ENCODE data around the gene JMY. TPM values are rescaled to one million over a fixed set of nuclear protein-coding genes. Genes with fewer than 3 reads are reported as not detected.

Gene JMY
- total RNA-seq, 4 donors from 2014 or later: 33.2 to 64.2 (median 43.2) TPM

DNA sequence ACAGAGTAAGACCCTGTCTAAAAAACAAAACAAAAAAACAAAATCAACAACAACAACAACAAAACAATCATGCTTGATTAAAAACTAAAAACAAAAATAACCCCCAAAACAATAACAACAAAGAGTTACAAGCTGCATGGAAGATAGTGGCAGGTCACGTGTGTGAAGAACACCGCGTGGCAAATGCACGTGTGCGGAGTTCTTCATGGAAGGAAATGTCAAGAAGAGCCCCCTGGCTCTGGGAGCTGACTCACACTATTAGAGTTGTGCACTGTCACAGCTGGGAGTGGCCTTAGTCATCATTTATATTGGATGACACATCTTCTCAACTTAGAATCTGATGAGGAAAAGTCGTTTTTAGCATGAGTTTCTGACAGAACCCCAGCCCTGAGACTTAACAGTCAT is 110.5 kb downstream of the JMY start:
- Histone ChIP-seq H3K4me1 (no peaks in the 10 kb centered on the region), H3K9me3 (no peaks in the 10 kb centered on the region), H3K4me3 (no peak overlapping the region), H3K36me3 (no peaks in the 10 kb centered on the region), H3K27me3 (no peaks in the 10 kb centered on the region), H3K27ac (replicated peaks in 1 of 4) (no peak overlapping the region)
- 89% methylated on average over 6 of the region's 6 CpGs for whole genome bisulfite sequencing
- intact Hi-C loops (cut with DNase I): no loop called here
- TF ChIP-seq POLR2A (IDR thresholded peaks at IDR 0.05; ENCODE audit: low read depth): no peak
- TF ChIP-seq POLR2AphosphoS5 (IDR thresholded peaks at IDR 0.05): no peak
- TF ChIP-seq, protein P1, sequence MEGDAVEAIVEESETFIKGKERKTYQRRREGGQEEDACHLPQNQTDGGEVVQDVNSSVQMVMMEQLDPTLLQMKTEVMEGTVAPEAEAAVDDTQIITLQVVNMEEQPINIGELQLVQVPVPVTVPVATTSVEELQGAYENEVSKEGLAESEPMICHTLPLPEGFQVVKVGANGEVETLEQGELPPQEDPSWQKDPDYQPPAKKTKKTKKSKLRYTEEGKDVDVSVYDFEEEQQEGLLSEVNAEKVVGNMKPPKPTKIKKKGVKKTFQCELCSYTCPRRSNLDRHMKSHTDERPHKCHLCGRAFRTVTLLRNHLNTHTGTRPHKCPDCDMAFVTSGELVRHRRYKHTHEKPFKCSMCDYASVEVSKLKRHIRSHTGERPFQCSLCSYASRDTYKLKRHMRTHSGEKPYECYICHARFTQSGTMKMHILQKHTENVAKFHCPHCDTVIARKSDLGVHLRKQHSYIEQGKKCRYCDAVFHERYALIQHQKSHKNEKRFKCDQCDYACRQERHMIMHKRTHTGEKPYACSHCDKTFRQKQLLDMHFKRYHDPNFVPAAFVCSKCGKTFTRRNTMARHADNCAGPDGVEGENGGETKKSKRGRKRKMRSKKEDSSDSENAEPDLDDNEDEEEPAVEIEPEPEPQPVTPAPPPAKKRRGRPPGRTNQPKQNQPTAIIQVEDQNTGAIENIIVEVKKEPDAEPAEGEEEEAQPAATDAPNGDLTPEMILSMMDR (IDR thresholded peaks at IDR 0.05): no peak
- no peak for TF ChIP-seq EP300 (IDR thresholded peaks at IDR 0.05)
- no peak for DNase-seq (ENCODE audit: extremely low spot score)

DNA sequence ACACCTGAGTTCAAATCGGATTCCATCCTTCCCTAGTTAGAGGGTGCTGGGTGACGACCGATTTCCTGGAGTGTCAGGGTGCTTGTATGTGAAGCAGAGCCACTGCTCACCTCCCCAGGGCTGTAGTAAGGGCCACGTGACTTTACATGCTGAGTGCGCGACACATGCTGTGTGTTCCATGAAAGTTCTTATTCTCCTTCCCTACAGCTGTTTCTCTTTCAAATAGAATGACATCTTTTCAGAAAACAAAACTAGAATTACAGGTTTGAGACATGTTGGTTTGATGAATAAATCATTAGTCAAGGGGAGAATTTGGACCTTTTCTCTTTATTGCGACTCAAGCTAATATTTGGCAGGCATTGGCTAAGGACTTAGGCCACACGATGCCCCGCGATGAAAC is 113.1 kb downstream of the JMY start:
- no peak for DNase-seq (ENCODE audit: extremely low spot score)
- H3K4me3 ChIP-seq: no peak overlapping the region
- intact Hi-C loops (cut with DNase I): no loop called here
- TF ChIP-seq, protein P1 (IDR thresholded peaks at IDR 0.05): no peak
- no peak for TF ChIP-seq EP300 (IDR thresholded peaks at IDR 0.05)
- TF ChIP-seq POLR2AphosphoS5 (IDR thresholded peaks at IDR 0.05): no peak
- TF ChIP-seq POLR2A (IDR thresholded peaks at IDR 0.05; ENCODE audit: low read depth): no peak
- no peaks in the 10 kb centered on the region for H3K27me3 ChIP-seq
- no peaks in the 10 kb centered on the region for H3K4me1 ChIP-seq
- no peaks in the 10 kb centered on the region for H3K9me3 ChIP-seq
- no peak overlapping the region for H3K27ac ChIP-seq (replicated peaks in 1 of 4)
- H3K36me3 ChIP-seq: no peaks in the 10 kb centered on the region
- 91% methylated on average over 10 of the region's 10 CpGs for WGBS

DNA sequence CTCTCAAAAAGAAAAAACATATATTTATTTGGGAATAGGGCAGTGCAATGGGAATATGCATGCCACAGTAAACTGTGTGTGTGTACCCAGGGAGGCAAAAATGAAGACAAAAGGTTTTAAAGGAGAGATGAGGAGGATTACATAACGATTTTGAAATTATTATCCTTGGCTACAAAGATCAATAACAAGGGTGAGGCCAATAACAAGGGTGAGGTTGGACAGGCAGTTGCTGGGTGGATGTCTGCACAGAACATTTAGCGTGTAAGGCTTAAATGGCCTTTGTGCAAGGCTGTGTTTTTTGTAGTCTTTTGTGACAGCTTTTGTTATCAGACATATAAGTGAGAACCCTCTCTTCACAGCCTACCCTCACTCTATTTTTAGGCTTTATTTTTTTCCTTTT is 114.0 kb downstream of the JMY start:
- Histone ChIP-seq H3K4me1 (no peaks in the 10 kb centered on the region), H3K9me3 (no peaks in the 10 kb centered on the region), H3K4me3 (no peak overlapping the region), H3K36me3 (no peaks in the 10 kb centered on the region), H3K27ac (replicated peaks in 1 of 4) (no peak overlapping the region), H3K27me3 (no peaks in the 10 kb centered on the region)
- no peak for DNase-seq (ENCODE audit: extremely low spot score)
- WGBS: 84% methylated on average over 2 of the region's 2 CpGs
- intact Hi-C loops (cut with DNase I): no loop called here
- TF ChIP-seq POLR2A (IDR thresholded peaks at IDR 0.05; ENCODE audit: low read depth) (no peak), EP300 (IDR thresholded peaks at IDR 0.05) (no peak), POLR2AphosphoS5 (IDR thresholded peaks at IDR 0.05) (no peak)
- TF ChIP-seq, protein P1 (IDR thresholded peaks at IDR 0.05): no peak

DNA sequence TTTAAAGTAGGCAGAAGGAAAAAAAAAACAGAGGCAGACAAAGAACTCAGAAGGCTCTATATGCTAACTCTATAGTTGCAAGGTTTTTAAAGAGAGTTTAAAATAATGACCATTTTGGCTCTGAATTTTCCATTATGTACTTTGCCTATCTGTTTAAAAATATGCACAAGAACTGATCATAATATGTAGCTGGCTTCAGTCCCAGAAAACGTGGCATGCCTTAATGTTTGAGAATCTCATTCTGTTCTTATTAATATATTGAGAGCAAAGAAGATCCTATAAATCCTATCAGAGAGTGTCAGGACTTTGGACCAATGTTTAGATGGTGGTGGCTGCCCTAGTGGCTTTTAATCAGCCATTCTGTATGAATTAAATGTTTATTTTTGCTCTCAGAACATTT is 121.5 kb downstream of the JMY start:
- 21% methylated on average over 1 of the region's 1 CpG for WGBS
- Histone ChIP-seq H3K36me3 (no peaks in the 10 kb centered on the region), H3K27me3 (no peaks in the 10 kb centered on the region), H3K4me3 (no peak overlapping the region), H3K4me1 (peaks cover 0 to 7% (median 6%) of the 10 kb centered on the region in 4 donors), H3K9me3 (no peaks in the 10 kb centered on the region), H3K27ac (replicated peaks in 1 of 4) (no peak overlapping the region)
- intact Hi-C loops (cut with DNase I): no loop called here
- TF ChIP-seq, protein P1 (IDR thresholded peaks at IDR 0.05): no peak
- TF ChIP-seq EP300 (IDR thresholded peaks at IDR 0.05) (no peak), POLR2AphosphoS5 (IDR thresholded peaks at IDR 0.05) (no peak), POLR2A (IDR thresholded peaks at IDR 0.05; ENCODE audit: low read depth) (no peak)
- no peak for DNase-seq (ENCODE audit: extremely low spot score)

Small RNAs within 50 kb of the gene (small RNA-seq; reads per million reads assigned to genes)
- 0 reads per million in 3 donors for gene AC016559.1
- 0 reads per million in 3 donors for gene RF00425

Other genes with a start within 250 kb of the JMY start
- 1 to 10 TPM; 3.3 to 7.4 (median 4.6) TPM for gene DMGDH, start 166.5 kb upstream of the JMY start, total RNA-seq
- gene BHMT2, start 166.4 kb upstream of the JMY start, total RNA-seq: 100 to 1,000 TPM in 1 of 4 donors, 10 to 100 TPM in 3; 44.2 to 105 (median 64.1) TPM
- 1 to 10 TPM in 3 of 4 donors, under 1 TPM in 1; 0.83 to 4.8 (median 3.9) TPM for gene BHMT, start 124.3 kb upstream of the JMY start, total RNA-seq

Measured in esophagus muscularis mucosa (tissue), 4 donors.